ENCODE measurements around the gene GRAMD1B. TPM values are rescaled to one million over a fixed set of nuclear protein-coding genes. Genes with fewer than 3 reads are reported as not detected.

The GRAMD1B gene
- total RNA-seq, 2 experiments from 2014 or later: 16.1 to 21.8 TPM

DNA sequence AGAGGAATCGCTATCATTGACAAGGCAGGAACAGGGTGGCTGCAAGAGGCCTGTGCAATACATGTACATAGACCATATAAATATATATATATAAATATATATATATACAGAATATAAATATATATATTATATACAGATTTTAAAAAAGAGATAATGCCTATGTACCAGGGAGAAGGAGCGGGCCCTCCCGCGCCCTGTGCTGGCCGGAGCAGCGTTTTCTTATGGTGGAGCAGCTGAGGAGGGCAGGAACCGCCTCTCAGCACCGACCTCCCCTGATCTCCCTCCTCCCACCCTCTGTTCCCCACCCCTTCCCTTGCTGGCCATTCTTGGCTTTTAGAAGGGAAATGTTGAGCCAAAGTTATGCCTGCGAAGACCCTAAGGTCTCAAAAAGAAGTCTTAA is 192.5 kb downstream of the GRAMD1B start:
- no peak for DNase-seq
- H3K27ac ChIP-seq (ENCODE audit: low read depth in 1 of 2, low read length in 2 of 2): no peak overlapping the region
- Mint-ChIP-seq H3K4me3 (no peak overlapping the region), H3K27ac (no peak overlapping the region), H3K27me3 (no peaks in the 10 kb centered on the region), H3K9me3 (no peaks in the 10 kb centered on the region), H3K36me3 (ENCODE audit: low read depth) (peaks cover 31% of the 10 kb centered on the region), H3K4me1 (ENCODE audit: low read depth) (no peaks in the 10 kb centered on the region)
- TF ChIP-seq, protein P1, sequence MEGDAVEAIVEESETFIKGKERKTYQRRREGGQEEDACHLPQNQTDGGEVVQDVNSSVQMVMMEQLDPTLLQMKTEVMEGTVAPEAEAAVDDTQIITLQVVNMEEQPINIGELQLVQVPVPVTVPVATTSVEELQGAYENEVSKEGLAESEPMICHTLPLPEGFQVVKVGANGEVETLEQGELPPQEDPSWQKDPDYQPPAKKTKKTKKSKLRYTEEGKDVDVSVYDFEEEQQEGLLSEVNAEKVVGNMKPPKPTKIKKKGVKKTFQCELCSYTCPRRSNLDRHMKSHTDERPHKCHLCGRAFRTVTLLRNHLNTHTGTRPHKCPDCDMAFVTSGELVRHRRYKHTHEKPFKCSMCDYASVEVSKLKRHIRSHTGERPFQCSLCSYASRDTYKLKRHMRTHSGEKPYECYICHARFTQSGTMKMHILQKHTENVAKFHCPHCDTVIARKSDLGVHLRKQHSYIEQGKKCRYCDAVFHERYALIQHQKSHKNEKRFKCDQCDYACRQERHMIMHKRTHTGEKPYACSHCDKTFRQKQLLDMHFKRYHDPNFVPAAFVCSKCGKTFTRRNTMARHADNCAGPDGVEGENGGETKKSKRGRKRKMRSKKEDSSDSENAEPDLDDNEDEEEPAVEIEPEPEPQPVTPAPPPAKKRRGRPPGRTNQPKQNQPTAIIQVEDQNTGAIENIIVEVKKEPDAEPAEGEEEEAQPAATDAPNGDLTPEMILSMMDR (IDR thresholded peaks at IDR 0.05): no peak
- intact Hi-C loops (cut with DNase I, micrococcal nuclease): no loop called here
- no peaks in the 10 kb centered on the region for H3K27me3 ChIP-seq (ENCODE audit: control insufficient read depth in 1 of 2, insufficient read depth in 2 of 2, low read length in 2 of 2)
- no peak overlapping the region for H3K4me3 ChIP-seq (ENCODE audit: low read length)
- ATAC-seq (ENCODE audit: poor library complexity): no peak
- POLR2A ChIA-PET: no interaction called here
- no peaks in the 10 kb centered on the region for H3K9me3 ChIP-seq (ENCODE audit: control insufficient read depth in 1 of 2, insufficient read depth in 1 of 2, low read length in 2 of 2)
- H3K36me3 ChIP-seq (ENCODE audit: insufficient read depth, low read length): peaks cover 12% of the 10 kb centered on the region
- CTCF ChIA-PET: no interaction called here
- no peaks in the 10 kb centered on the region for H3K4me1 ChIP-seq (ENCODE audit: insufficient read depth, low read length)

GRCh38 chr11:123624974-123625373 is 194.9 kb downstream of the GRAMD1B start:
- ChIA-PET POLR2A (no interaction called here), CTCF (no interaction called here)
- Histone ChIP-seq H3K27me3 (ENCODE audit: control insufficient read depth in 1 of 2, insufficient read depth in 2 of 2, low read length in 2 of 2) (no peaks in the 10 kb centered on the region), H3K4me1 (ENCODE audit: insufficient read depth, low read length) (no peaks in the 10 kb centered on the region), H3K36me3 (ENCODE audit: insufficient read depth, low read length) (peaks cover 6% of the 10 kb centered on the region), H3K27ac (ENCODE audit: low read depth in 1 of 2, low read length in 2 of 2) (no peak overlapping the region), H3K4me3 (ENCODE audit: low read length) (no peak overlapping the region), H3K9me3 (ENCODE audit: control insufficient read depth in 1 of 2, insufficient read depth in 1 of 2, low read length in 2 of 2) (no peaks in the 10 kb centered on the region)
- Mint-ChIP-seq H3K27me3 (no peaks in the 10 kb centered on the region), H3K27ac (no peak overlapping the region), H3K9me3 (no peaks in the 10 kb centered on the region), H3K36me3 (ENCODE audit: low read depth) (peaks cover 8% of the 10 kb centered on the region), H3K4me1 (ENCODE audit: low read depth) (no peaks in the 10 kb centered on the region), H3K4me3 (no peak overlapping the region)
- DNase-seq: no peak
- TF ChIP-seq, protein P1 (IDR thresholded peaks at IDR 0.05): no peak
- ATAC-seq (ENCODE audit: poor library complexity): no peak
- intact Hi-C loops (cut with DNase I, micrococcal nuclease): no loop called here

GRCh38 chr11:123628936-123629683 is 199.0 kb downstream of the GRAMD1B start:
- no peak overlapping the region for H3K27ac Mint-ChIP-seq
- TF ChIP-seq, protein P1 (IDR thresholded peaks at IDR 0.05): no peak
- no peaks in the 10 kb centered on the region for H3K9me3 ChIP-seq (ENCODE audit: control insufficient read depth in 1 of 2, insufficient read depth in 1 of 2, low read length in 2 of 2)
- H3K27me3 Mint-ChIP-seq: peaks cover 6% of the 10 kb centered on the region
- no peak overlapping the region for H3K27ac ChIP-seq (ENCODE audit: low read depth in 1 of 2, low read length in 2 of 2)
- no peaks in the 10 kb centered on the region for H3K9me3 Mint-ChIP-seq
- no peak for ATAC-seq (ENCODE audit: poor library complexity)
- DNase-seq: no peak
- H3K4me3 Mint-ChIP-seq: no peak overlapping the region
- H3K4me1 ChIP-seq (ENCODE audit: insufficient read depth, low read length): no peaks in the 10 kb centered on the region
- intact Hi-C loops (cut with DNase I, micrococcal nuclease): no loop called here
- H3K36me3 ChIP-seq (ENCODE audit: insufficient read depth, low read length): peaks cover 2% of the 10 kb centered on the region
- H3K4me3 ChIP-seq (ENCODE audit: low read length): no peak overlapping the region
- peaks cover 0 to 4% of the 10 kb centered on the region in 2 experiments for H3K27me3 ChIP-seq (ENCODE audit: control insufficient read depth in 1 of 2, insufficient read depth in 2 of 2, low read length in 2 of 2)
- ChIA-PET CTCF (interaction anchor here (1.2 kb wide), 1 partner anchor 13 kb away, joined by 3 read pairs; no protein-coding TSS in a partner anchor), POLR2A (no interaction called here)
- no peaks in the 10 kb centered on the region for H3K36me3 Mint-ChIP-seq (ENCODE audit: low read depth)
- no peaks in the 10 kb centered on the region for H3K4me1 Mint-ChIP-seq (ENCODE audit: low read depth)

Data from CD4-positive, alpha-beta T cell (primary cell).